ENCODE results near the gene VTI1B. TPM values are rescaled to one million over a fixed set of nuclear protein-coding genes. Genes with fewer than 3 reads are reported as not detected.
"Not testable (repeated sequence)": the region's sequence is repeated elsewhere in the genome, so short reads cannot be mapped to it uniquely, and the experiment has no call there.

Gene VTI1B
- total and polyA plus RNA-seq, 2 experiments from 2014 or later: 44.7 to 96.1 TPM

- TF ChIP-seq, protein P1, sequence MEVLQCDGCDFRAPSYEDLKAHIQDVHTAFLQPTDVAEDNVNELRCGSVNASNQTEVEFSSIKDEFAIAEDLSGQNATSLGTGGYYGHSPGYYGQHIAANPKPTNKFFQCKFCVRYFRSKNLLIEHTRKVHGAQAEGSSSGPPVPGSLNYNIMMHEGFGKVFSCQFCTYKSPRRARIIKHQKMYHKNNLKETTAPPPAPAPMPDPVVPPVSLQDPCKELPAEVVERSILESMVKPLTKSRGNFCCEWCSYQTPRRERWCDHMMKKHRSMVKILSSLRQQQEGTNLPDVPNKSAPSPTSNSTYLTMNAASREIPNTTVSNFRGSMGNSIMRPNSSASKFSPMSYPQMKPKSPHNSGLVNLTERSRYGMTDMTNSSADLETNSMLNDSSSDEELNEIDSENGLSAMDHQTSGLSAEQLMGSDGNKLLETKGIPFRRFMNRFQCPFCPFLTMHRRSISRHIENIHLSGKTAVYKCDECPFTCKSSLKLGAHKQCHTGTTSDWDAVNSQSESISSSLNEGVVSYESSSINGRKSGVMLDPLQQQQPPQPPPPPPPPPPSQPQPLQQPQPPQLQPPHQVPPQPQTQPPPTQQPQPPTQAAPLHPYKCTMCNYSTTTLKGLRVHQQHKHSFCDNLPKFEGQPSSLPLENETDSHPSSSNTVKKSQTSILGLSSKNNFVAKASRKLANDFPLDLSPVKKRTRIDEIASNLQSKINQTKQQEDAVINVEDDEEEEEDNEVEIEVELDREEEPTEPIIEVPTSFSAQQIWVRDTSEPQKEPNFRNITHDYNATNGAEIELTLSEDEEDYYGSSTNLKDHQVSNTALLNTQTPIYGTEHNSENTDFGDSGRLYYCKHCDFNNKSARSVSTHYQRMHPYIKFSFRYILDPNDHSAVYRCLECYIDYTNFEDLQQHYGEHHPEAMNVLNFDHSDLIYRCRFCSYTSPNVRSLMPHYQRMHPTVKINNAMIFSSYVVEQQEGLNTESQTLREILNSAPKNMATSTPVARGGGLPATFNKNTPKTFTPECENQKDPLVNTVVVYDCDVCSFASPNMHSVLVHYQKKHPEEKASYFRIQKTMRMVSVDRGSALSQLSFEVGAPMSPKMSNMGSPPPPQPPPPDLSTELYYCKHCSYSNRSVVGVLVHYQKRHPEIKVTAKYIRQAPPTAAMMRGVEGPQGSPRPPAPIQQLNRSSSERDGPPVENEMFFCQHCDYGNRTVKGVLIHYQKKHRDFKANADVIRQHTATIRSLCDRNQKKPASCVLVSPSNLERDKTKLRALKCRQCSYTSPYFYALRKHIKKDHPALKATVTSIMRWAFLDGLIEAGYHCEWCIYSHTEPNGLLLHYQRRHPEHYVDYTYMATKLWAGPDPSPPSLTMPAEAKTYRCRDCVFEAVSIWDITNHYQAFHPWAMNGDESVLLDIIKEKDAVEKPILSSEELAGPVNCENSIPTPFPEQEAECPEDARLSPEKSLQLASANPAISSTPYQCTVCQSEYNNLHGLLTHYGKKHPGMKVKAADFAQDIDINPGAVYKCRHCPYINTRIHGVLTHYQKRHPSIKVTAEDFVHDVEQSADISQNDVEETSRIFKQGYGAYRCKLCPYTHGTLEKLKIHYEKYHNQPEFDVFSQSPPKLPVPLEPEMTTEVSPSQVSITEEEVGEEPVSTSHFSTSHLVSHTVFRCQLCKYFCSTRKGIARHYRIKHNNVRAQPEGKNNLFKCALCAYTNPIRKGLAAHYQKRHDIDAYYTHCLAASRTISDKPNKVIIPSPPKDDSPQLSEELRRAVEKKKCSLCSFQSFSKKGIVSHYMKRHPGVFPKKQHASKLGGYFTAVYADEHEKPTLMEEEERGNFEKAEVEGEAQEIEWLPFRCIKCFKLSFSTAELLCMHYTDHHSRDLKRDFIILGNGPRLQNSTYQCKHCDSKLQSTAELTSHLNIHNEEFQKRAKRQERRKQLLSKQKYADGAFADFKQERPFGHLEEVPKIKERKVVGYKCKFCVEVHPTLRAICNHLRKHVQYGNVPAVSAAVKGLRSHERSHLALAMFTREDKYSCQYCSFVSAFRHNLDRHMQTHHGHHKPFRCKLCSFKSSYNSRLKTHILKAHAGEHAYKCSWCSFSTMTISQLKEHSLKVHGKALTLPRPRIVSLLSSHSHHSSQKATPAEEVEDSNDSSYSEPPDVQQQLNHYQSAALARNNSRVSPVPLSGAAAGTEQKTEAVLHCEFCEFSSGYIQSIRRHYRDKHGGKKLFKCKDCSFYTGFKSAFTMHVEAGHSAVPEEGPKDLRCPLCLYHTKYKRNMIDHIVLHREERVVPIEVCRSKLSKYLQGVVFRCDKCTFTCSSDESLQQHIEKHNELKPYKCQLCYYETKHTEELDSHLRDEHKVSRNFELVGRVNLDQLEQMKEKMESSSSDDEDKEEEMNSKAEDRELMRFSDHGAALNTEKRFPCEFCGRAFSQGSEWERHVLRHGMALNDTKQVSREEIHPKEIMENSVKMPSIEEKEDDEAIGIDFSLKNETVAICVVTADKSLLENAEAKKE (CRISPR knock-in tag; IDR thresholded peaks at IDR 0.05): no peak
- TF ChIP-seq EZH2 (IDR thresholded peaks at IDR 0.05; ENCODE audit: low read depth, unreplicated experiment) (no peak), REST (IDR thresholded peaks at IDR 0.05; ENCODE audit: unreplicated experiment) (no peak), ZNF114 (CRISPR knock-in tag; IDR thresholded peaks at IDR 0.05) (no peak), NANOG (IDR thresholded peaks at IDR 0.05; ENCODE audit: borderline replicate concordance) (no peak)
- TF ChIP-seq, protein P2, sequence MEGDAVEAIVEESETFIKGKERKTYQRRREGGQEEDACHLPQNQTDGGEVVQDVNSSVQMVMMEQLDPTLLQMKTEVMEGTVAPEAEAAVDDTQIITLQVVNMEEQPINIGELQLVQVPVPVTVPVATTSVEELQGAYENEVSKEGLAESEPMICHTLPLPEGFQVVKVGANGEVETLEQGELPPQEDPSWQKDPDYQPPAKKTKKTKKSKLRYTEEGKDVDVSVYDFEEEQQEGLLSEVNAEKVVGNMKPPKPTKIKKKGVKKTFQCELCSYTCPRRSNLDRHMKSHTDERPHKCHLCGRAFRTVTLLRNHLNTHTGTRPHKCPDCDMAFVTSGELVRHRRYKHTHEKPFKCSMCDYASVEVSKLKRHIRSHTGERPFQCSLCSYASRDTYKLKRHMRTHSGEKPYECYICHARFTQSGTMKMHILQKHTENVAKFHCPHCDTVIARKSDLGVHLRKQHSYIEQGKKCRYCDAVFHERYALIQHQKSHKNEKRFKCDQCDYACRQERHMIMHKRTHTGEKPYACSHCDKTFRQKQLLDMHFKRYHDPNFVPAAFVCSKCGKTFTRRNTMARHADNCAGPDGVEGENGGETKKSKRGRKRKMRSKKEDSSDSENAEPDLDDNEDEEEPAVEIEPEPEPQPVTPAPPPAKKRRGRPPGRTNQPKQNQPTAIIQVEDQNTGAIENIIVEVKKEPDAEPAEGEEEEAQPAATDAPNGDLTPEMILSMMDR (conservative IDR thresholded peaks at IDR 0.05; ENCODE audit: low read depth in 2 of 2): no peak
Measured at GRCh38 chr14:67602076-67602475, 72.4 kb downstream of the VTI1B start (continued).

GRCh38 chr14:67600562-67600974 is 73.9 kb downstream of the VTI1B start:
- peaks cover 68% of the 10 kb centered on the region for H3K27me3 Mint-ChIP-seq (ENCODE audit: insufficient read depth, low read depth, poor library complexity)

More at GRCh38 chr14:67600562-67600974, 73.9 kb downstream of the VTI1B start:
- H3K4me1 Mint-ChIP-seq; ATAC-seq; H3K36me3 Mint-ChIP-seq (ENCODE audit: low read depth); DNase-seq (ENCODE audit: low spot score); H2AFZ ChIP-seq; H3F3A ChIP-seq (replicated peaks; ENCODE audit: low read depth); H4K20me1 ChIP-seq (replicated peaks; ENCODE audit: insufficient read depth); H3K27ac ChIP-seq (ENCODE audit: low read depth); H3K36me3 ChIP-seq (ENCODE audit: insufficient read depth); H3K79me2 ChIP-seq (replicated peaks; ENCODE audit: insufficient read depth); H3K9me3 Mint-ChIP-seq; H3K4me1 ChIP-seq (ENCODE audit: insufficient read depth); H3K9me2 ChIP-seq (ENCODE audit: insufficient read depth): not testable (repeated sequence)
- peak overlapping the region; percentile 89 for H3K4me3 Mint-ChIP-seq
- Histone ChIP-seq H3K27me3 (ENCODE audit: insufficient read depth) (peaks cover 66% of the 10 kb centered on the region), H3K4me3 (peak overlapping the region; percentile 63), H3K4me2 (peak overlapping the region; percentile 75)
- H3K27ac Mint-ChIP-seq: 0 out of 2 replicates have a peak overlapping the region, but pooled peaks have one; percentile 67
